NOMO-1 treated with dmso at 0.1 percent for 144 hours (cell line): ENCODE results near the gene SOX10.
A peak's percentile ranks its signal among the peaks of the same experiment; 100 is the strongest.
"Not testable (repeated sequence)": the region's sequence is repeated elsewhere in the genome, so short reads cannot be mapped to it uniquely, and the experiment has no call there.

Experiments
- DNase-seq: peaks from one replicate; lab custom pipeline; 2025; ENCODE audit not compliant: unreplicated experiment; lab: John Stamatoyannopoulos, UW

SOX10 gene

GRCh38 chr22:37965940-37966664 is 18.3 kb downstream of the SOX10 start:
- no peak for DNase-seq

GRCh38 chr22:37961062-37961461 is 23.3 kb downstream of the SOX10 start:
- no peak for DNase-seq

- DNase-seq = no peak
Observed at GRCh38 chr22:37959231-37959825, 25.0 kb downstream of the SOX10 start.

GRCh38 chr22:37957232-37957631 is 27.1 kb downstream of the SOX10 start:
- no peak for DNase-seq

- not testable (repeated sequence) for DNase-seq
Observed at GRCh38 chr22:37955825-37956397, 28.4 kb downstream of the SOX10 start.

- DNase-seq = no peak
Observed at GRCh38 chr22:37954686-37955085, 29.7 kb downstream of the SOX10 start.

GRCh38 chr22:37953437-37954179 is 30.7 kb downstream of the SOX10 start, which contains the start of the genes C22orf23 and POLR2F:
TSS of gene C22orf23 (minus strand) at chr22:37953601. CDS start at chr22:37953149, 452 bp downstream.
TSS of gene POLR2F (plus strand) at chr22:37953699. CDS start at chr22:37953788, 89 bp downstream.
- DNase-seq = peak; percentile 96

GRCh38 chr22:37953062-37953436 is 31.3 kb downstream of the SOX10 start:
- no peak for DNase-seq

- not testable (repeated sequence) for DNase-seq
Observed at GRCh38 chr22:37952629-37953028, 31.7 kb downstream of the SOX10 start.

GRCh38 chr22:37951305-37951704 is 33.0 kb downstream of the SOX10 start:
- no peak for DNase-seq

GRCh38 chr22:37947142-37947795 is 37.1 kb downstream of the SOX10 start:
- DNase-seq = not testable (repeated sequence)

GRCh38 chr22:37944423-37944822 is 39.9 kb downstream of the SOX10 start:
- DNase-seq = not testable (repeated sequence)

- DNase-seq = no peak
Observed at GRCh38 chr22:37943825-37944198, 40.5 kb downstream of the SOX10 start.

GRCh38 chr22:37943136-37943824 is 41.1 kb downstream of the SOX10 start:
- DNase-seq = no peak

GRCh38 chr22:37942133-37942532 is 42.2 kb downstream of the SOX10 start:
- DNase-seq = no peak

GRCh38 chr22:37940698-37941376 is 43.5 kb downstream of the SOX10 start:
- peak; percentile 50 for DNase-seq

GRCh38 chr22:37933711-37934376 is 50.5 kb downstream of the SOX10 start:
- peak; percentile 40 for DNase-seq

- DNase-seq = no peak
Observed at GRCh38 chr22:37932821-37933578, 51.4 kb downstream of the SOX10 start.

- no peak for DNase-seq
Observed at GRCh38 chr22:37932401-37932800, 52.0 kb downstream of the SOX10 start.
